ENCODE data around the gene PTPRZ1.

DNA sequence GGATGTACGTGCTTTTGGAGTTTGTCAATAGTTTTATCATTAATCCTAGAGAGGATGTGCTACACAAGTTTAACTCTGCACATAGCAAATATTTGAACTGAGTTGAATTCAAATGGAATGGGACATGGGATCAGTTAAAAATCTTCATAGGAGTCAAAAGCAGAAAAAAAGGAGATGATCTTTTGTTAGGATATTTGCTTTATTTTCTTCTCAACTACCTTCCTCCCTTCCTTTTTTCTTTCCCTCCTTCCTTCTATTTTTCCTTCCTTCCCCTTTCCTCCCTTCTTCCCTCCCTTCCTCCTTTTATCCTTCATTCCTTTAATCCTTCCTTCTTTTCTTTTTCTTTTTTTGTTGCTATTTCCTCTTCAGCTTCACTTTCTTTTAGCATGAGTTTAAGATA is 6.6 kb downstream of the PTPRZ1 start:
- TF ChIP-seq POLR2AphosphoS5 (IDR thresholded peaks at IDR 0.05; ENCODE audit: low read depth, low read length) (no peak), POLR2A (IDR thresholded peaks at IDR 0.05; ENCODE audit: low read depth, low read length) (no peak), TAF1 (IDR thresholded peaks at IDR 0.05; ENCODE audit: low read depth, low read length) (no peak), SPI1 (IDR thresholded peaks at IDR 0.05; ENCODE audit: low read depth, low read length) (no peak), POU2F2 (IDR thresholded peaks at IDR 0.05; ENCODE audit: low read depth, low read length) (no peak)

Data from GM12891 (cell line).